ENCODE results near the gene ZMYND8.

The ZMYND8 gene

DNA sequence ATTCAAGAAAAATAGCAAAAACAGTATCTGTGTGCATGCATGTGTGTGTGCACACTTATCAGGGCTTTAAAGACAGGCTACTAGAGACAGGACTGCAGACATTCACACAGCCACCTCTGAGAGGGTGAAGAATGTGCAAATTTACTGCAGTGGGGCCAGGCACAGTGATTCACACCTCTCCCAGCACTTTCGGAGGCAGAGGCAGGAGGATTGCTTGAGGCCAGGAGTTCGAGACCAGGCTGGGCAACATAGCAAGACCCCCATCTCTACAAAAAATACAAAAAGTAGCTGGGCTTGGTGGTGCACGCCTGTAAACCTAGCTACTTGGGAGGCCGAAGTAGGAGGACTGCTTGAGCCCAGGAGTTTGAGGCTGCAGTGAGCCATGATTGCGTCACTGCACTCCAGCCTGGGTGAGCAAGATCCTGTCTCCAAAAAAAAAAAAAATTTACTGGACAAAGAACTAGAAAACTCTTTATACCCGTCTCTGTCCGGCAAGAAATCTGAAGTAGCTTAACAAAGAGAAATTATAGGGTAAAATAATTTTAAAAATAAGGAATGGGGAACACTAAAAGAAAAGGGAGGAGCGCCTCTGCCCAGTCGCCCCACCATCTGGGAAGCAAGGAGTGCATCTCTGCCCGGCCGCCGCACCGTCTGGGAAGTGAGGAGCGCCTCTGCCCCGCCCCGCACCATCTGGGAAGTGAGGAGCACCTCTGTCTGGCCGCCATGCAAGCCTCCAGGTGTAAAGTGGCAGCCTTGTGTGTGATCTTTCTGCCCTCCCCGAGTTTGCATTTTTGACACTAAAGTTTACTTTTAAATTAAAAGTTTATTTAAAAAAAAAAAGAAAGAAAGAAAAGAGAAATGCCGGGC lies 105.1 kb downstream of the ZMYND8 start:
- no peaks in the 10 kb centered on the region for H3K27me3 ChIP-seq (replicated peaks; ENCODE audit: insufficient read depth, low read length)
- no peak overlapping the region for H3K4me2 ChIP-seq (ENCODE audit: low read depth, low read length)
- TF ChIP-seq EZH2 (optimal IDR thresholded peaks at IDR 0.05; ENCODE audit: low read depth, low read length) (no peak), EZH2phosphoT487 (IDR thresholded peaks at IDR 0.05; ENCODE audit: low read length) (no peak)
- TF ChIP-seq, protein P1, sequence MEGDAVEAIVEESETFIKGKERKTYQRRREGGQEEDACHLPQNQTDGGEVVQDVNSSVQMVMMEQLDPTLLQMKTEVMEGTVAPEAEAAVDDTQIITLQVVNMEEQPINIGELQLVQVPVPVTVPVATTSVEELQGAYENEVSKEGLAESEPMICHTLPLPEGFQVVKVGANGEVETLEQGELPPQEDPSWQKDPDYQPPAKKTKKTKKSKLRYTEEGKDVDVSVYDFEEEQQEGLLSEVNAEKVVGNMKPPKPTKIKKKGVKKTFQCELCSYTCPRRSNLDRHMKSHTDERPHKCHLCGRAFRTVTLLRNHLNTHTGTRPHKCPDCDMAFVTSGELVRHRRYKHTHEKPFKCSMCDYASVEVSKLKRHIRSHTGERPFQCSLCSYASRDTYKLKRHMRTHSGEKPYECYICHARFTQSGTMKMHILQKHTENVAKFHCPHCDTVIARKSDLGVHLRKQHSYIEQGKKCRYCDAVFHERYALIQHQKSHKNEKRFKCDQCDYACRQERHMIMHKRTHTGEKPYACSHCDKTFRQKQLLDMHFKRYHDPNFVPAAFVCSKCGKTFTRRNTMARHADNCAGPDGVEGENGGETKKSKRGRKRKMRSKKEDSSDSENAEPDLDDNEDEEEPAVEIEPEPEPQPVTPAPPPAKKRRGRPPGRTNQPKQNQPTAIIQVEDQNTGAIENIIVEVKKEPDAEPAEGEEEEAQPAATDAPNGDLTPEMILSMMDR (IDR thresholded peaks at IDR 0.05; ENCODE audit: low read length): no peak
- H4K20me1 ChIP-seq (ENCODE audit: insufficient read depth, low read length): no peaks in the 10 kb centered on the region
- H3K9me2 ChIP-seq (replicated peaks; ENCODE audit: insufficient read depth, low read length): no peaks in the 10 kb centered on the region
- no peak for DNase-seq
- H3F3A ChIP-seq (ENCODE audit: insufficient read depth, low read length): no peaks in the 10 kb centered on the region
- H3K9ac ChIP-seq (ENCODE audit: low read length): no peak overlapping the region
- H3K79me2 ChIP-seq (ENCODE audit: low read length): peaks cover 60% of the 10 kb centered on the region
- no peaks in the 10 kb centered on the region for H3K4me1 ChIP-seq (ENCODE audit: low read length)
- no peak overlapping the region for H2AFZ ChIP-seq (ENCODE audit: low read length)
- H3K4me3 ChIP-seq (ENCODE audit: low read length): no peak overlapping the region
- no peak overlapping the region for H3K27ac ChIP-seq (ENCODE audit: low read length)
- no peaks in the 10 kb centered on the region for H3K9me3 ChIP-seq (replicated peaks; ENCODE audit: insufficient read depth, low read length)
- H3K36me3 ChIP-seq (replicated peaks; ENCODE audit: insufficient read depth, low read length): peaks cover 14% of the 10 kb centered on the region

DNA sequence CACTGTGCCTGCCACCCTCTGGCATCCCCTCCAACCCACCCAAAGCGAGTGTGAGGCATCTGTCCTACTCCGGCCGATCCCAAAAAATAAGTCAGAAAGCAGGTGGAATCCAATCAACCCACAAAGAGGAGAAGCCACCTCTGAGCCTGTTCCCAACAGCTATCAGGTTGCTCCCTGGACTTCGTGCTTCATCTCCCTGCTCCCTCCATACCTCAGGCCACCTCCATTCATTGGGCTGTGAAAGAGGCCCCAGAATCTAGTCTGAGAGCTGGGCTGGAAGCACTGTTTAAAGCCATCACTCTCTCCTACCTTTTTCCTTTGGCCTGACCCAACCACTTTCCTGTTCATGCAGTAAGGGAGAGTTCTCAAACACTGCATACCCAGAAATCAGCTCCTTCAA lies 106.1 kb downstream of the ZMYND8 start:
- H3K27ac ChIP-seq (ENCODE audit: low read length): no peak overlapping the region
- H3K79me2 ChIP-seq (ENCODE audit: low read length): peaks cover 63% of the 10 kb centered on the region
- H2AFZ ChIP-seq (ENCODE audit: low read length): no peak overlapping the region
- H3K4me3 ChIP-seq (ENCODE audit: low read length): no peak overlapping the region
- TF ChIP-seq EZH2phosphoT487 (IDR thresholded peaks at IDR 0.05; ENCODE audit: low read length) (no peak), EZH2 (optimal IDR thresholded peaks at IDR 0.05; ENCODE audit: low read depth, low read length) (no peak)
- TF ChIP-seq, protein P1 (IDR thresholded peaks at IDR 0.05; ENCODE audit: low read length): no peak
- peaks cover 20% of the 10 kb centered on the region for H3K36me3 ChIP-seq (replicated peaks; ENCODE audit: insufficient read depth, low read length)
- no peak overlapping the region for H3K4me2 ChIP-seq (ENCODE audit: low read depth, low read length)
- no peaks in the 10 kb centered on the region for H3K27me3 ChIP-seq (replicated peaks; ENCODE audit: insufficient read depth, low read length)
- DNase-seq: no peak
- H3K9me3 ChIP-seq (replicated peaks; ENCODE audit: insufficient read depth, low read length): no peaks in the 10 kb centered on the region
- no peak overlapping the region for H3K9ac ChIP-seq (ENCODE audit: low read length)
- no peaks in the 10 kb centered on the region for H3F3A ChIP-seq (ENCODE audit: insufficient read depth, low read length)
- no peaks in the 10 kb centered on the region for H3K9me2 ChIP-seq (replicated peaks; ENCODE audit: insufficient read depth, low read length)
- no peaks in the 10 kb centered on the region for H3K4me1 ChIP-seq (ENCODE audit: low read length)
- H4K20me1 ChIP-seq (ENCODE audit: insufficient read depth, low read length): no peaks in the 10 kb centered on the region

DNA sequence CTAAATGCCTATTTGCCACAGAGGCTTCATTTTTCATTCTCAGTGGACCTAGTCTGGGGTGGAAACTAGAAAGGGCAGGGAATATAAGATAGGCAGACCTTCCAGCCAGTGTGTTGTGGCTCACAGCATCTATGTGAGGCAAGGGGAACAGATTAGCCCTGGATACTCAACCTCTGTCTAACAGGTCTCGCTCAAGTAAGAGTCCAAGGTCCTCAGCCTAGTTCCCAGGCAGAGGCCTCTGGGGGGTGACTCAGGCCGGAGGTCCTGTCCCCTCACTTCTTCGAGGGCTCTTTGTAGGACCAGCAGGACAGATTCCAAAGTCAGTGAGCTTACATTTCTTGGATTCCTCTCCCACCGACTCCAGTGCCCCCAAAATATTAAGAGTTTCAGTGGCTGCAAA lies 106.6 kb downstream of the ZMYND8 start:
- peaks cover 20% of the 10 kb centered on the region for H3K36me3 ChIP-seq (replicated peaks; ENCODE audit: insufficient read depth, low read length)
- no peak for DNase-seq

More for the DNA sequence above, 106.6 kb downstream of the ZMYND8 start:
- no peaks in the 10 kb centered on the region for H3K4me1 ChIP-seq (ENCODE audit: low read length)
- H3K4me2 ChIP-seq (ENCODE audit: low read depth, low read length): no peak overlapping the region
- no peak overlapping the region for H2AFZ ChIP-seq (ENCODE audit: low read length)
- H3K9me2 ChIP-seq (replicated peaks; ENCODE audit: insufficient read depth, low read length): no peaks in the 10 kb centered on the region
- no peak overlapping the region for H3K27ac ChIP-seq (ENCODE audit: low read length)
- no peaks in the 10 kb centered on the region for H3K9me3 ChIP-seq (replicated peaks; ENCODE audit: insufficient read depth, low read length)
- H3K27me3 ChIP-seq (replicated peaks; ENCODE audit: insufficient read depth, low read length): no peaks in the 10 kb centered on the region
- H3K79me2 ChIP-seq (ENCODE audit: low read length): peaks cover 59% of the 10 kb centered on the region
- no peak overlapping the region for H3K4me3 ChIP-seq (ENCODE audit: low read length)
- H4K20me1 ChIP-seq (ENCODE audit: insufficient read depth, low read length): no peaks in the 10 kb centered on the region
- H3K9ac ChIP-seq (ENCODE audit: low read length): no peak overlapping the region
- H3F3A ChIP-seq (ENCODE audit: insufficient read depth, low read length): no peaks in the 10 kb centered on the region
- TF ChIP-seq EZH2phosphoT487 (IDR thresholded peaks at IDR 0.05; ENCODE audit: low read length) (no peak), EZH2 (optimal IDR thresholded peaks at IDR 0.05; ENCODE audit: low read depth, low read length) (no peak)
- TF ChIP-seq, protein P1 (IDR thresholded peaks at IDR 0.05; ENCODE audit: low read length): no peak
